GM13976 (cell line): ENCODE results near the gene SCN9A.

Experiments
- DNase-seq: peaks from one replicate; pipeline ENCODE4 v3.0.0; 2012; ENCODE audit warnings: low spot score
- in situ Hi-C: fragments of 300-500 bp; cut with MboI; formaldehyde crosslinking; loops from one replicate; pipeline ENCODE4 v1.12.0; 2022; ENCODE audit warnings: low sequenced_read_pairs, mixed read lengths, inconsistent platforms; ENCODE audit not compliant: unreplicated experiment
- TF ChIP-seq, protein P1 (sequence below): IDR thresholded peaks from 2 replicates; pipeline ENCODE4 v1.5.1; 2012; ENCODE audit warnings: borderline replicate concordance, mild to moderate bottlenecking; ENCODE audit not compliant: insufficient read depth; ENCODE audit errors: extremely low read depth, missing control alignments, control extremely low read depth

SCN9A gene

DNA sequence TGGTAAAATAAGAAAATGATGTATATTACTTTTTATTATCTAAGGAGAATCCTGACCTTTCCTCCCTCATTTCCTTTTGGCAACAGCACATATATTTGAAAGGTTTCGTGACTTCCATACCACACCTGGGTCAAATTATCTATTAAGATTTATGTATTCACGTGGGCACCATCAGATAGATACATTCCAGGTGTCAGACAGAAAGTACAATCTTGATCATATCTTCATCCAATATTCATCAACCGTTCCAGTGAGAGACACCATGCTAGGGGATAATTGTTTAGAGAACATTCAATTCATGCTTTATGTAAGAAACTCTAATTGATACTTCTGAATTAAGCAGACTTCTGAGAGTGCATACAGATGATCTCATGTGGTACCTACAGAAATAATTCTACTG, 73.7 kb downstream of the SCN9A start:
- no peak for DNase-seq
- in situ Hi-C loops = no loop called here
- TF ChIP-seq, protein P1, sequence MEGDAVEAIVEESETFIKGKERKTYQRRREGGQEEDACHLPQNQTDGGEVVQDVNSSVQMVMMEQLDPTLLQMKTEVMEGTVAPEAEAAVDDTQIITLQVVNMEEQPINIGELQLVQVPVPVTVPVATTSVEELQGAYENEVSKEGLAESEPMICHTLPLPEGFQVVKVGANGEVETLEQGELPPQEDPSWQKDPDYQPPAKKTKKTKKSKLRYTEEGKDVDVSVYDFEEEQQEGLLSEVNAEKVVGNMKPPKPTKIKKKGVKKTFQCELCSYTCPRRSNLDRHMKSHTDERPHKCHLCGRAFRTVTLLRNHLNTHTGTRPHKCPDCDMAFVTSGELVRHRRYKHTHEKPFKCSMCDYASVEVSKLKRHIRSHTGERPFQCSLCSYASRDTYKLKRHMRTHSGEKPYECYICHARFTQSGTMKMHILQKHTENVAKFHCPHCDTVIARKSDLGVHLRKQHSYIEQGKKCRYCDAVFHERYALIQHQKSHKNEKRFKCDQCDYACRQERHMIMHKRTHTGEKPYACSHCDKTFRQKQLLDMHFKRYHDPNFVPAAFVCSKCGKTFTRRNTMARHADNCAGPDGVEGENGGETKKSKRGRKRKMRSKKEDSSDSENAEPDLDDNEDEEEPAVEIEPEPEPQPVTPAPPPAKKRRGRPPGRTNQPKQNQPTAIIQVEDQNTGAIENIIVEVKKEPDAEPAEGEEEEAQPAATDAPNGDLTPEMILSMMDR = no peak

DNA sequence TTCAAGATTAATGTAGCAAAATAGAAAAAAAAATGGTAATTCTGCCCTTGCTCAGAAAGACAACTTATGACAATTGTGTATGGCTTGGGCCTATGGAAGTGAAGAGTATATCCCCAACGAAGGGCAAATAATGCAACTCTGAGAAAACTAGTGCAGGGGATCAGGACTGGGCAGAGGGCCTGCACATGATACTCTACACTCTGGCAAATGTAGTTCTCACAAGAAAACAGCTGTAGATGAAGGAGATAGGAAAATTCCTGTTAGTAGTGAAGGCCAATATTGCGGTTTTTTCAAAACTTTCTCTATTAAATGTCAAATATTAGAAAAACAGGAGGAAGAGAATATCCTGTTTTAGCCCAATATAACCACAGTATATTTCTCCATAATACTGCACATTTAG, 77.8 kb downstream of the SCN9A start:
- TF ChIP-seq, protein P1 = no peak
- no peak for DNase-seq
- in situ Hi-C loops = no loop called here

- no peak for DNase-seq
- TF ChIP-seq, protein P1 = no peak
- in situ Hi-C loops = no loop called here
These were observed 81.8 kb downstream of the SCN9A start for GRCh38 chr2:166293984-166294383.

- no peak for DNase-seq
- TF ChIP-seq, protein P1 = no peak
- in situ Hi-C loops = no loop called here
These were observed 90.5 kb downstream of the SCN9A start for GRCh38 chr2:166285215-166285614.

GRCh38 chr2:166284359-166284758, 91.4 kb downstream of the SCN9A start:
- in situ Hi-C loops = no loop called here
- DNase-seq = no peak
- TF ChIP-seq, protein P1 = no peak

DNA sequence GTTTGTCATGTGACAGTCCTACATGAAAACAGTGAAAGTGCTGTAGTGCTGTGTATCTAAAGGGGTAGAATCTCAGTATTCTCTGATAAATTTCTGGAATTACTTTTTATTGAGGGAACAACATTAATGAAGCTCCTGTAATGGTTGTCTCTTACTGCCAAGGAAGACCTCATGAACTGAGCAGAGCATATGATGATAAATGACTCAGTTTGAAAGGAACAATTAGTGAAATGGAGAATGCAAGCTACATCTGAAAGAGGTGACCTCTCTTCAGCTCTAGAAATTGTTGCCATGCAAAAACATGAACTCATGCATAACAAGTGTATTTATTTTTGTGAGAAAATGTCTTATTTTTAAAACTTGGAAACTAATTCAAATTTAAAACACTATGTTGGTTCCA, 93.6 kb downstream of the SCN9A start:
- TF ChIP-seq, protein P1 = no peak
- DNase-seq = no peak
- in situ Hi-C loops = no loop called here

- TF ChIP-seq, protein P1 = no peak
- in situ Hi-C loops = no loop called here
- DNase-seq = no peak
These were observed 96.9 kb downstream of the SCN9A start for GRCh38 chr2:166278856-166279255.
